Measurements from ENCODE around the gene PBX1.

PBX1 gene

GRCh38 chr1:164765992-164766720 lies 207.2 kb downstream of the PBX1 start:
- TF ChIP-seq EZH2 (IDR thresholded peaks at IDR 0.05; ENCODE audit: borderline replicate concordance, low read depth, low read length, severe bottlenecking): no peak
- no peak for TF ChIP-seq CTCF (IDR thresholded peaks at IDR 0.05; ENCODE audit: borderline replicate concordance, extremely low read depth, low read length, poor library complexity, severe bottlenecking)
- H3K4me1 ChIP-seq (ENCODE audit: insufficient read depth, low read length): no peaks in the 10 kb centered on the region
- H3K4me2 ChIP-seq (ENCODE audit: insufficient read depth, low read length): no peak overlapping the region
- H4K20me1 ChIP-seq (ENCODE audit: insufficient read depth, low read length): no peaks in the 10 kb centered on the region
- no peaks in the 10 kb centered on the region for H3K27me3 ChIP-seq (ENCODE audit: insufficient read depth, low read length, poor library complexity)
- no peak for DNase-seq
- H3K9me3 ChIP-seq (ENCODE audit: insufficient read depth, low read length, severe bottlenecking): no peaks in the 10 kb centered on the region
- H3K27ac ChIP-seq (ENCODE audit: low read length): no peak overlapping the region
- H3K4me3 ChIP-seq (ENCODE audit: low read depth in 1 of 2, low read length in 2 of 2): no peak overlapping the region
- H3K79me2 ChIP-seq (ENCODE audit: insufficient read depth, low read length): no peaks in the 10 kb centered on the region
- no peak overlapping the region for H2AFZ ChIP-seq (ENCODE audit: low read depth, low read length)
- H3K36me3 ChIP-seq (ENCODE audit: insufficient read depth, low read length): no peaks in the 10 kb centered on the region
- no peak overlapping the region for H3K9ac ChIP-seq (ENCODE audit: low read depth, low read length)
- no peak for ATAC-seq (ENCODE audit: insufficient read depth, low read depth)

DNA sequence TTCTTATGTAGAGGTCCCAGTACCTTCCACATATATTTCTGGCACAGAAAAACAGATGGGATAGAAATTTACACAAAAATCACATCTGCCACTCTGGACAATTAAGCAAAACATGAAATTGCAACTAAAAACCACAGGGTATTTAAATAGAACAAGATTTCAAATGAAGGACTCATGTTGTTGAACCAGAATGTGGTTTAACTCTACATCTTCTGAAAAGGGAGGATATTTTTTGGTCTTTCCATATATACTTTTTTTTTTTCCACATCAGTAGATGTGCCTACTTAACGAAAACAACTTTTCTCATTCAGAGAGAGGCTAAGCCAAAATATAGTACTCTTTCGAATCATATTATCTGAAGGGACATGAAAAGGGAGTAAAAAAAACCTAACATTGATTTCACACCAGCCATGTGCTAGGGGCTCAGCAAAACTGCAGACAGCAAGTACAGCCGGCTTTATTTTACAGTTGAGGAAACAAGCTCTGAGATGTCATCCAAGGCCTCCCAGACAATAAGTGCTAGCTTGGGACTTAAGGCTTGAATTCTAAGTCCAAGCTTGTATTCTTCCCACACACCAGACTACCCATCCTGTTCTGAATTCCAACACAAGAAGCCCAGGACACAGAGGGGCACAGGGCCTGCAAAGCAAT lies 208.9 kb downstream of the PBX1 start:
- H3K79me2 ChIP-seq (ENCODE audit: insufficient read depth, low read length): no peaks in the 10 kb centered on the region
- H3K36me3 ChIP-seq (ENCODE audit: insufficient read depth, low read length): no peaks in the 10 kb centered on the region
- H3K27me3 ChIP-seq (ENCODE audit: insufficient read depth, low read length, poor library complexity): no peaks in the 10 kb centered on the region
- no peaks in the 10 kb centered on the region for H4K20me1 ChIP-seq (ENCODE audit: insufficient read depth, low read length)
- TF ChIP-seq CTCF (IDR thresholded peaks at IDR 0.05; ENCODE audit: borderline replicate concordance, extremely low read depth, low read length, poor library complexity, severe bottlenecking) (no peak), EZH2 (IDR thresholded peaks at IDR 0.05; ENCODE audit: borderline replicate concordance, low read depth, low read length, severe bottlenecking) (no peak)
- H3K27ac ChIP-seq (ENCODE audit: low read length): no peak overlapping the region
- no peak overlapping the region for H3K9ac ChIP-seq (ENCODE audit: low read depth, low read length)
- no peak overlapping the region for H3K4me3 ChIP-seq (ENCODE audit: low read depth in 1 of 2, low read length in 2 of 2)
- ATAC-seq (ENCODE audit: insufficient read depth, low read depth) (no peak), DNase-seq (no peak)
- H3K4me2 ChIP-seq (ENCODE audit: insufficient read depth, low read length): no peak overlapping the region
- H3K4me1 ChIP-seq (ENCODE audit: insufficient read depth, low read length): no peaks in the 10 kb centered on the region
- H3K9me3 ChIP-seq (ENCODE audit: insufficient read depth, low read length, severe bottlenecking): no peaks in the 10 kb centered on the region
- H2AFZ ChIP-seq (ENCODE audit: low read depth, low read length): no peak overlapping the region

DNA sequence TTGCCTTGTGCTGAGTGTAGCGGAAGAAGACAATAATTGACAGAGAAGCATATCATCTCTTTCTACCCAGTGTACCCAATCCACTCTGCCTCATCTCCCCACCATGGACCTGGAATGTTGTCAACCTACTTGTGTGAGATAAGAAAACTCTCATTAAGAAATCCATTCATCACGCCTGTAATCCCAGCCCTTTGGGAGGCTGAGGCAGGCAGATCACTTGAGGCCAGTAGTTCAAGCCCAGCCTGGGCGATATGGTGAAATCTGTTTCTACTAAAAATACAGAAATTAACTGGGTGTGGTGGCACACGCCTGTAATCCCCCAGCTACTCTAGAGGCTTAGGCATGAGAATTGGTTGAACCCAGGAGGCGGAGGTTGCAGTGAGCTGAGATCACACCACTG lies 209.6 kb downstream of the PBX1 start:
- DNase-seq (no peak), ATAC-seq (ENCODE audit: insufficient read depth, low read depth) (no peak)
- H2AFZ ChIP-seq (ENCODE audit: low read depth, low read length): no peak overlapping the region
- no peaks in the 10 kb centered on the region for H3K27me3 ChIP-seq (ENCODE audit: insufficient read depth, low read length, poor library complexity)
- no peaks in the 10 kb centered on the region for H3K4me1 ChIP-seq (ENCODE audit: insufficient read depth, low read length)
- no peak overlapping the region for H3K4me3 ChIP-seq (ENCODE audit: low read depth in 1 of 2, low read length in 2 of 2)
- no peaks in the 10 kb centered on the region for H3K36me3 ChIP-seq (ENCODE audit: insufficient read depth, low read length)
- no peak overlapping the region for H3K27ac ChIP-seq (ENCODE audit: low read length)
- H4K20me1 ChIP-seq (ENCODE audit: insufficient read depth, low read length): no peaks in the 10 kb centered on the region
- H3K79me2 ChIP-seq (ENCODE audit: insufficient read depth, low read length): no peaks in the 10 kb centered on the region
- no peak overlapping the region for H3K4me2 ChIP-seq (ENCODE audit: insufficient read depth, low read length)
- no peaks in the 10 kb centered on the region for H3K9me3 ChIP-seq (ENCODE audit: insufficient read depth, low read length, severe bottlenecking)
- no peak for TF ChIP-seq EZH2 (IDR thresholded peaks at IDR 0.05; ENCODE audit: borderline replicate concordance, low read depth, low read length, severe bottlenecking)
- no peak for TF ChIP-seq CTCF (IDR thresholded peaks at IDR 0.05; ENCODE audit: borderline replicate concordance, extremely low read depth, low read length, poor library complexity, severe bottlenecking)
- H3K9ac ChIP-seq (ENCODE audit: low read depth, low read length): no peak overlapping the region

Data from DND-41 (cell line).